Kidney (tissue), 14 donors: ENCODE data around the gene SELENOK. TPM values are rescaled to one million over a fixed set of nuclear protein-coding genes. Genes with fewer than 3 reads are reported as not detected.

ENCODE experiments used
- DNase-seq, 5 donors: peaks; one replicate each; pipeline ENCODE4 v3.0.0-alpha.2; 2013 to 2020
- FAIRE-seq: peaks from 2 replicates; lab custom pipeline; 2012; peaks lifted over from hg19 to GRCh38; lab: Jason Lieb, UNC
- H3K27ac ChIP-seq, 2 donors: one replicate each; pipeline ENCODE4 v1.7.0; 2013; ENCODE audit warnings: low read depth in 2 of 2, low read length in 2 of 2, inconsistent platforms in 1 of 2
- H3K27me3 ChIP-seq: one replicate; pipeline ENCODE4 v1.7.1; 2013; ENCODE audit warnings: low read length, inconsistent platforms; ENCODE audit not compliant: control insufficient read depth, insufficient read depth
- H3K36me3 ChIP-seq, 3 donors: one replicate each; pipeline versions ENCODE4 v1.7.0 to v1.7.1; 2013; ENCODE audit warnings: low read length in 3 of 3, control low read depth in 1 of 3, inconsistent platforms in 1 of 3; ENCODE audit not compliant: insufficient read depth in 3 of 3, control insufficient read depth in 2 of 3
- H3K4me1 ChIP-seq, 3 donors: one replicate each; pipeline versions ENCODE4 v1.7.0 to v1.7.1; 2013; ENCODE audit warnings: low read length in 3 of 3, inconsistent platforms in 1 of 3, low read depth in 1 of 3; ENCODE audit not compliant: control insufficient read depth in 2 of 3, insufficient read depth in 2 of 3
- H3K4me3 ChIP-seq, 3 donors: one replicate each; pipeline versions ENCODE4 v1.7.0 to v1.8.1; 2013; ENCODE audit warnings: low read length in 3 of 3, control low read depth in 1 of 3, inconsistent platforms in 1 of 3
- H3K9ac ChIP-seq, 3 donors: one replicate each; pipeline versions ENCODE4 v1.7.0 to v1.7.1; 2013; ENCODE audit warnings: low read length in 3 of 3, control low read depth in 1 of 3, inconsistent platforms in 1 of 3
- H3K9me3 ChIP-seq, 3 donors: one replicate each; pipeline versions ENCODE4 v1.7.0 to v1.7.1; 2013; ENCODE audit warnings: low read length in 3 of 3, control low read depth in 1 of 3, inconsistent platforms in 1 of 3; ENCODE audit not compliant: control insufficient read depth in 2 of 3, insufficient read depth in 1 of 3
- intact Hi-C: fragments of 100-400 bp; cut with DNase I; formaldehyde crosslinking; loops from one replicate; pipeline ENCODE4 v1.11.1; 2022
- polyA plus RNA-seq: library from polyadenylated mRNA; stranded (reverse); fragments of 350-450 nt; fragmentation: Illumina TruSeq; extraction: RNeasy Lipid Tissue Mini Kit (QIAGEN cat#74804); gene quantifications from one replicate; pipeline ENCODE4 v1.2.3, GENCODE V29; 2014; ENCODE audit warnings: low read depth, low replicate concordance; ENCODE audit not compliant: insufficient read depth
- total RNA-seq: library from RNA; stranded (reverse); fragmentation: NEBNext Ultra II Directional; extraction: Animal tissue kit (Norgen Biotek cat#: 25700); gene quantifications from one replicate; pipeline ENCODE4 v1.2.1, GENCODE V29; 2021
- TF ChIP-seq, protein P1 (sequence below): IDR thresholded peaks from 3 replicates; pipeline ENCODE4 v1.5.1; 2012; ENCODE audit warnings: mild to moderate bottlenecking, moderate library complexity, borderline replicate concordance; ENCODE audit not compliant: insufficient read depth; ENCODE audit errors: extremely low read depth
- donor health status: control.
- donor health status: control.
- donor health status: control.
- donor health status: control.
- donor health status: control.
- donor health status: DM: yes; HTN: yes; CAD: no.
- donor health status: Normal renal cell carcinoma (clear cell type).

The SELENOK gene
- total and polyA plus RNA-seq, 2 donors from 2014 or later = 51.0 to 106 TPM

DNA sequence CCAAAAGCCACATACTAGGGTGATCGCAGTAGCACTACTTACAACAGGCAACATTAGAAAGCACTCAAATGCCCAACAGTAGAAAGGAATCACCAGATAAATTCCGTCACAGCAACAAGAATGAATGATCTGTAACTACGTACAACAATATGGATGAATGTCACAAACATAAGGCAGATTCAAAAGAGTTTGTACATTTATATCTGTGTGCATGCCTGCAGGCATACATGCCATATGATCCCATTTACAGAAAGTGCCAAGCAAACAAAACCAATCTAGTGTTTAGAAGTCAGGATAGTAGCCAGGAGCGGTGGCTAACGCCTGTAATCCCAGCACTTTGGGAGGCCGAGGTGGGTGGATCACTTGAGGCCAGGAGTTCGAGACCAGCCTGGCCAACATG, 41.7 kb downstream of the SELENOK start:
- no peak for DNase-seq
- H3K4me3 ChIP-seq = no peak overlapping the region
- FAIRE-seq = no peak
- no peak overlapping the region for H3K27ac ChIP-seq
- H3K36me3 ChIP-seq = peaks cover 0 to 2% (median 0%) of the 10 kb centered on the region in 3 donors
- intact Hi-C loops = no loop called here
- H3K9me3 ChIP-seq = no peaks in the 10 kb centered on the region
- no peak overlapping the region for H3K9ac ChIP-seq
- TF ChIP-seq, protein P1, sequence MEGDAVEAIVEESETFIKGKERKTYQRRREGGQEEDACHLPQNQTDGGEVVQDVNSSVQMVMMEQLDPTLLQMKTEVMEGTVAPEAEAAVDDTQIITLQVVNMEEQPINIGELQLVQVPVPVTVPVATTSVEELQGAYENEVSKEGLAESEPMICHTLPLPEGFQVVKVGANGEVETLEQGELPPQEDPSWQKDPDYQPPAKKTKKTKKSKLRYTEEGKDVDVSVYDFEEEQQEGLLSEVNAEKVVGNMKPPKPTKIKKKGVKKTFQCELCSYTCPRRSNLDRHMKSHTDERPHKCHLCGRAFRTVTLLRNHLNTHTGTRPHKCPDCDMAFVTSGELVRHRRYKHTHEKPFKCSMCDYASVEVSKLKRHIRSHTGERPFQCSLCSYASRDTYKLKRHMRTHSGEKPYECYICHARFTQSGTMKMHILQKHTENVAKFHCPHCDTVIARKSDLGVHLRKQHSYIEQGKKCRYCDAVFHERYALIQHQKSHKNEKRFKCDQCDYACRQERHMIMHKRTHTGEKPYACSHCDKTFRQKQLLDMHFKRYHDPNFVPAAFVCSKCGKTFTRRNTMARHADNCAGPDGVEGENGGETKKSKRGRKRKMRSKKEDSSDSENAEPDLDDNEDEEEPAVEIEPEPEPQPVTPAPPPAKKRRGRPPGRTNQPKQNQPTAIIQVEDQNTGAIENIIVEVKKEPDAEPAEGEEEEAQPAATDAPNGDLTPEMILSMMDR = no peak
- H3K4me1 ChIP-seq = peaks cover 0 to 7% (median 0%) of the 10 kb centered on the region in 3 donors
- peaks cover 7% of the 10 kb centered on the region for H3K27me3 ChIP-seq

DNA sequence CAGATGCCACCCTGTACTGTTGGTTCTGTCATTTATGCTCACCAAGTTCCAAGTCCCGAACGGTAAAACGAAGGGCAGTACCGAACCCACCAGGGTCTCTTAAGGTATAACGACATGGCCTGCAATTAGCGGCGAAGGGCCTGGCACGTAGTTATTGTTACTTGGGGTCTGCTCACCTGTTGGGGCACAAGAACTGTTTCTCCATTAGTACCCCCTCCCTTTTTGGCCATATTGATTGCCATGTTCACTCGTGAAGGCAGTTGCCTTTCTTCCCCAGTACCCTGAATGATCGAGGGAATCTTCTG, 44.9 kb downstream of the SELENOK start:
- intact Hi-C loops = no loop called here
- Histone ChIP-seq H3K27me3 (peaks cover 7% of the 10 kb centered on the region), H3K36me3 (no peaks in the 10 kb centered on the region), H3K4me3 (peak overlapping the region; percentile 16 to 79 (median 43)), H3K27ac (peak overlapping the region in 1 of 2 donors; percentile 44), H3K9me3 (no peaks in the 10 kb centered on the region), H3K9ac (peak overlapping the region in 2 of 3 donors; percentile 26 to 77), H3K4me1 (peaks cover 0 to 14% (median 11%) of the 10 kb centered on the region in 3 donors)
- DNase-seq (no peak), FAIRE-seq (no peak)
- TF ChIP-seq, protein P1 = no peak

DNA sequence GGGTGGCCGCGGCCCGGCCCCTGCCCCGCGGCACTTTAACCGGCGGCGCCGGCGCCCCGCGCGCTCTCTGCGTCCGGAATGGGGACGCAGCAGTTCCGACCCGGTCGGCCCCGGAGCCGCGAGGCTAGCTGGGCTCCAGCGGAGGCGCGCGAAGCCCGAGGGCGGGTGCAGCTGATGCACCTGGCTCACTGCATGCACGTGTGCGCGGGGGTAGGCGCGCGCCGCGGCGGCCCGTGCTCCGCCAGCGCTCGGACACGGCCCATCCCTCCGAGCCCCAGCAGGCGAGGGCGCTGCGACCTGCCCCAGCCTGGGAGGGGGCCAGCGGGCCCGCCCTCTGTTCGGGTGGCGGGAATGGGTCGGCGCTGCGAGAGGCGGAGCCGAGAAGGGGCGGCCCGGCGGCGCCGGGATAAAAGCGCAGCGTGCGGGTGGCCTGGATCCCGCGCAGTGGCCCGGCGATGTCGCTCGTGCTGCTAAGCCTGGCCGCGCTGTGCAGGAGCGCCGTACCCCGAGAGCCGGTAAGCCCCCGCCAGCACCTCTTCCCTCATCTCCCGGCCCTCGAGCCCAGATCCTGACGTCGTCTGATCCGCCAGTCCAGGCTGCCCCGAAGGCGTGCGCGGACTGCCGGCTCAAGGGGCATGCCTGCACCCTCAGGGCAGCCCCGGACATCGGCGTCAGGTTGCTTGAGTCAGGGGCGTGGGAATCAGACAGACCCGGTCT, 45.4 kb downstream of the SELENOK start, which contains the start of the genes CHDH and IL17RB:
CHDH (minus strand) TSS at position 286 of the 717 bp plus-strand sequence. CDS start 22,411 bp downstream, outside the sequence.
IL17RB (plus strand) TSS at position 435 of the 717 bp plus-strand sequence; CDS start at position 456, 21 bp downstream.
- H3K36me3 ChIP-seq = no peaks in the 10 kb centered on the region
- DNase-seq = peak; percentile 69 to 86 (median 74)
- peaks cover 7% of the 10 kb centered on the region for H3K27me3 ChIP-seq
- peak within 1 kb of the TSS; percentile 65 to 79 (median 69) for H3K4me3 ChIP-seq
- peaks cover 0 to 14% (median 14%) of the 10 kb centered on the region in 3 donors for H3K4me1 ChIP-seq
- H3K9me3 ChIP-seq = no peaks in the 10 kb centered on the region
- intact Hi-C loops = no loop called here
- H3K9ac ChIP-seq = peak within 1 kb of the TSS in 2 of 3 donors; percentile 63 to 77
- FAIRE-seq = no peak
- TF ChIP-seq, protein P1 = no peak
- H3K27ac ChIP-seq = peak within 1 kb of the TSS; percentile 94 to 95
